Astrocyte (in vitro differentiated cells and primary cell): ENCODE results near the gene DHRS4.

Source experiments
- CTCF ChIP-seq: IDR thresholded peaks from 2 replicates; pipeline ENCODE4 v1.5.1; 2011; ENCODE audit warnings: low read depth, mild to moderate bottlenecking, inconsistent platforms, low read length, moderate library complexity; ENCODE audit not compliant: insufficient read depth
- EZH2 ChIP-seq: IDR thresholded peaks from 2 replicates; pipeline ENCODE4 v1.6.1; 2012; ENCODE audit warnings: mild to moderate bottlenecking, low read length, inconsistent platforms; ENCODE audit not compliant: insufficient read depth

GRCh38 chr14:23942587-23942986 lies 11.0 kb upstream of the DHRS4 start:
- TF ChIP-seq CTCF (no peak), EZH2 (no peak)
